Chondrocyte (in vitro differentiated cells): ENCODE measurements around the gene PPP4C. TPM values are rescaled to one million over a fixed set of nuclear protein-coding genes. Genes with fewer than 3 reads are reported as not detected.

Experiments used
- DNase-seq: peaks from one replicate; pipeline ENCODE4 v3.0.0; 2021; ENCODE audit warnings: mixed read lengths, low spot score
- H3K27ac Mint-ChIP-seq: one replicate; pipeline ENCODE4 v1.8.0; 2021; ENCODE audit warnings: mild to moderate bottlenecking, moderate library complexity, mixed read lengths; ENCODE audit not compliant: unreplicated experiment
- H3K27me3 Mint-ChIP-seq: 2 replicates; pipeline ENCODE4 v1.8.0; 2021; ENCODE audit warnings: low read depth, mixed read lengths
- H3K36me3 Mint-ChIP-seq: 2 replicates; pipeline ENCODE4 v1.8.0; 2021; ENCODE audit warnings: low read depth, mixed read lengths
- H3K4me1 Mint-ChIP-seq: 2 replicates; pipeline ENCODE4 v1.8.0; 2021; ENCODE audit warnings: low read depth, mild to moderate bottlenecking, mixed read lengths
- H3K4me3 Mint-ChIP-seq: one replicate; pipeline ENCODE4 v1.8.0; 2021; ENCODE audit warnings: mild to moderate bottlenecking, moderate library complexity, mixed read lengths; ENCODE audit not compliant: unreplicated experiment
- H3K9me3 Mint-ChIP-seq: 2 replicates; pipeline ENCODE4 v1.8.0; 2021; ENCODE audit warnings: low read depth, mixed read lengths
- total RNA-seq: library from RNA; stranded (reverse); gene quantifications from 3 replicates; pipeline ENCODE4 v1.2.1, GENCODE V29; 2021
- TF ChIP-seq, protein P1 (sequence below): fragments of 200-600 bp; sonication (generic); IDR thresholded peaks from 2 replicates; pipeline ENCODE4 v1.5.0; 2021; ENCODE audit warnings: antibody characterized with exemption, mild to moderate bottlenecking, moderate library complexity

Gene PPP4C
- total RNA-seq, 1 donor from 2014 or later: 81.0 TPM

- Mint-ChIP-seq H3K36me3 (peaks cover 35% of the 10 kb centered on the region), H3K27ac (peak overlapping the region; percentile 73), H3K27me3 (no peaks in the 10 kb centered on the region), H3K9me3 (no peaks in the 10 kb centered on the region), H3K4me3 (peak overlapping the region; percentile 58), H3K4me1 (peaks cover 51% of the 10 kb centered on the region)
- TF ChIP-seq, protein P1, sequence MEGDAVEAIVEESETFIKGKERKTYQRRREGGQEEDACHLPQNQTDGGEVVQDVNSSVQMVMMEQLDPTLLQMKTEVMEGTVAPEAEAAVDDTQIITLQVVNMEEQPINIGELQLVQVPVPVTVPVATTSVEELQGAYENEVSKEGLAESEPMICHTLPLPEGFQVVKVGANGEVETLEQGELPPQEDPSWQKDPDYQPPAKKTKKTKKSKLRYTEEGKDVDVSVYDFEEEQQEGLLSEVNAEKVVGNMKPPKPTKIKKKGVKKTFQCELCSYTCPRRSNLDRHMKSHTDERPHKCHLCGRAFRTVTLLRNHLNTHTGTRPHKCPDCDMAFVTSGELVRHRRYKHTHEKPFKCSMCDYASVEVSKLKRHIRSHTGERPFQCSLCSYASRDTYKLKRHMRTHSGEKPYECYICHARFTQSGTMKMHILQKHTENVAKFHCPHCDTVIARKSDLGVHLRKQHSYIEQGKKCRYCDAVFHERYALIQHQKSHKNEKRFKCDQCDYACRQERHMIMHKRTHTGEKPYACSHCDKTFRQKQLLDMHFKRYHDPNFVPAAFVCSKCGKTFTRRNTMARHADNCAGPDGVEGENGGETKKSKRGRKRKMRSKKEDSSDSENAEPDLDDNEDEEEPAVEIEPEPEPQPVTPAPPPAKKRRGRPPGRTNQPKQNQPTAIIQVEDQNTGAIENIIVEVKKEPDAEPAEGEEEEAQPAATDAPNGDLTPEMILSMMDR: no peak
- DNase-seq: no peak
Measured at GRCh38 chr16:30068333-30068732, 7.5 kb upstream of the PPP4C start.

DNA sequence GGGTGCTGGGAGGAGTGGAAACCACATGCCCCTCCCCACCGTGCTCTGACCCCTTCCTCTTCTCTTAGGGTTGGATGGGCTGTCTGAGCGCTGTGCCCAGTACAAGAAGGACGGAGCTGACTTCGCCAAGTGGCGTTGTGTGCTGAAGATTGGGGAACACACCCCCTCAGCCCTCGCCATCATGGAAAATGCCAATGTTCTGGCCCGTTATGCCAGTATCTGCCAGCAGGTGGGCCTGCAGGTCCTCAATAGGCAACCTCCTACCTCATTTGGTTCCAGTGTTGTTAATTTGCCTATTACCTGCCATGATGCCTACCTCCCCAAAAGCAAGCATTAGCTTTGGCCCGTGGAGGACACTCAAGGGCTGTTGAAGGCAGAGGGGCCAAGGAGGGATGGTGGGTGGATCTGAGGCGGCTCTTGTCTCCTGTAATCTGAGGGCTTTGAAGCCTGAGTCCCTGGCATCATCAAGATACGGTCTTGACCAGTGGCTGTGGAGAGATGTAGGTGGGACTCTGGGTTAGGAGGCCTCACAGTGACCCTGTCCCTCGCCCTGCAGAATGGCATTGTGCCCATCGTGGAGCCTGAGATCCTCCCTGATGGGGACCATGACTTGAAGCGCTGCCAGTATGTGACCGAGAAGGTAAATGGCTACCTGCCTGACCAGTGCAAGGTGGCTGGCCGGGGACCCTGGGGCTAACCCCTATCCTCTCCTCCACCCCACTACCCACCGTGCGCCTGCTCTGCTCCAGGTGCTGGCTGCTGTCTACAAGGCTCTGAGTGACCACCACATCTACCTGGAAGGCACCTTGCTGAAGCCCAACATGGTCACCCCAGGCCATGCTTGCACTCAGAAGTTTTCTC lies 6.8 kb upstream of the PPP4C start:
- TF ChIP-seq, protein P1: peak; percentile 73
- H3K4me1 Mint-ChIP-seq: peaks cover 47% of the 10 kb centered on the region
- peaks cover 38% of the 10 kb centered on the region for H3K36me3 Mint-ChIP-seq
- no peaks in the 10 kb centered on the region for H3K9me3 Mint-ChIP-seq
- no peak for DNase-seq
- peak overlapping the region; percentile 58 for H3K4me3 Mint-ChIP-seq
- H3K27me3 Mint-ChIP-seq: no peaks in the 10 kb centered on the region
- H3K27ac Mint-ChIP-seq: peak overlapping the region; percentile 73

DNA sequence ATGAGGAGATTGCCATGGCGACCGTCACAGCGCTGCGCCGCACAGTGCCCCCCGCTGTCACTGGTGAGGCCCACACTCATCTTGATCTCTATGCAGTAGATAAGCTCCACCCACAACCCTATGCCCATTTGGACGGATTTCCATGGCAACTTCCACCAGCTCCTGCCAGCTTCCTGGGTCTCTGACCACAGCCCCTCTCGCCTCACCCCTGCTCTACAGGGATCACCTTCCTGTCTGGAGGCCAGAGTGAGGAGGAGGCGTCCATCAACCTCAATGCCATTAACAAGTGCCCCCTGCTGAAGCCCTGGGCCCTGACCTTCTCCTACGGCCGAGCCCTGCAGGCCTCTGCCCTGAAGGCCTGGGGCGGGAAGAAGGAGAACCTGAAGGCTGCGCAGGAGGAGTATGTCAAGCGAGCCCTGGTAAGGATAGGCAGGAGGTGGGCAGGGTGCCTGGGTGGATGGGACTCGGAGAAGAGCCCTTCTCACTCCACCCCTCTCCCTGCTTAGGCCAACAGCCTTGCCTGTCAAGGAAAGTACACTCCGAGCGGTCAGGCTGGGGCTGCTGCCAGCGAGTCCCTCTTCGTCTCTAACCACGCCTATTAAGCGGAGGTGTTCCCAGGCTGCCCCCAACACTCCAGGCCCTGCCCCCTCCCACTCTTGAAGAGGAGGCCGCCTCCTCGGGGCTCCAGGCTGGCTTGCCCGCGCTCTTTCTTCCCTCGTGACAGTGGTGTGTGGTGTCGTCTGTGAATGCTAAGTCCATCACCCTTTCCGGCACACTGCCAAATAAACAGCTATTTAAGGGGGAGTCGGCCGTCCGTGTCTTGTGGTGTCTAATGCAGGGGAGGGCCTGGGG lies 6.0 kb upstream of the PPP4C start:
- TF ChIP-seq, protein P1: no peak
- Mint-ChIP-seq H3K4me1 (peaks cover 46% of the 10 kb centered on the region), H3K9me3 (no peaks in the 10 kb centered on the region), H3K36me3 (peaks cover 38% of the 10 kb centered on the region), H3K27me3 (no peaks in the 10 kb centered on the region), H3K4me3 (peak overlapping the region; percentile 44), H3K27ac (peak overlapping the region; percentile 59)
- DNase-seq: no peak

GRCh38 chr16:30070490-30070889 lies 5.3 kb upstream of the PPP4C start:
- Mint-ChIP-seq H3K36me3 (peaks cover 38% of the 10 kb centered on the region), H3K9me3 (no peaks in the 10 kb centered on the region), H3K27ac (peak overlapping the region; percentile 54), H3K27me3 (no peaks in the 10 kb centered on the region), H3K4me1 (peaks cover 51% of the 10 kb centered on the region), H3K4me3 (peak overlapping the region; percentile 44)
- TF ChIP-seq, protein P1: no peak
- DNase-seq: no peak

DNA sequence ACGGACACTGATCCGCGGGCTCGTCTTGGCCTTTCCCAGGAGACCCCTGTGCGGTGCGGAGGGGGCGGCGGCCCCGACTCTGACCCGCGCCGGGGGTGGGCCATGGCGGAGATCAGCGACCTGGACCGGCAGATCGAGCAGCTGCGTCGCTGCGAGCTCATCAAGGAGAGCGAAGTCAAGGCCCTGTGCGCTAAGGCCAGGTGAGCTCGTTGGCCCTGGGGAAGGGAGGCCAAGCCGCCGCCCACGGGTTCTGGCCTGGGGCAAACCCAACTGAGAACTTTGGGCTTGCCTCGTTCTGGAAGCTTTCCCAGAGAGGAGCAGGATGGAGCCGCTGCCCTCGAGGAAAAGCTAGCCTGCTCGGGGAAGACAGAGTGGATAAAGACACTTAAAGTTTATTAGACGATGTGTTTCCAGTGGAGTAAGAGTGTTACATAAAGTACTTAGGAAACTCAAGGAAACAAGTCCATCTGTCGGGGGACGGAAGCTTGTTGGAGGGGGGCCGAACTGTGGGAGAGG lies 540 bp downstream of the PPP4C start:
- no peak for DNase-seq
- H3K4me1 Mint-ChIP-seq: peaks cover 39% of the 10 kb centered on the region
- TF ChIP-seq, protein P1: no peak
- peak overlapping the region; percentile 83 for H3K4me3 Mint-ChIP-seq
- H3K27me3 Mint-ChIP-seq: no peaks in the 10 kb centered on the region
- peak overlapping the region; percentile 82 for H3K27ac Mint-ChIP-seq
- H3K9me3 Mint-ChIP-seq: no peaks in the 10 kb centered on the region
- H3K36me3 Mint-ChIP-seq: peaks cover 15% of the 10 kb centered on the region
